Lower leg skin (tissue), 4 donors: ENCODE data around the gene LOXL3. TPM values are rescaled to one million over a fixed set of nuclear protein-coding genes. Genes with fewer than 3 reads are reported as not detected.

Experiments used
- DNase-seq, 2 donors: peaks; one replicate each; pipeline ENCODE4 v3.0.0-alpha.2; 2019; ENCODE audit warnings: low spot score in 2 of 2
- H3K4me3 ChIP-seq: fragments of 200-600 bp; sonication (generic); 2 replicates; pipeline ENCODE4 v1.5.1; 2017; ENCODE audit warnings: mild to moderate bottlenecking, low read depth; ENCODE audit not compliant: poor library complexity, severe bottlenecking
- POLR2A ChIP-seq, 2 donors: fragments of 450-650 bp; IDR thresholded peaks; one replicate each; pipeline ENCODE4 v1.6.1; 2016 to 2017; ENCODE audit warnings: antibody characterized with exemption in 2 of 2, mild to moderate bottlenecking in 1 of 2, moderate library complexity in 1 of 2
- WGBS, 2 donors: methylation state at CpG; one replicate each; pipeline ENCODE4 v1.1.5; 2018; 5-methylcytosine and 5-hydroxymethylcytosine counted together
- intact Hi-C: fragments of 100-400 bp; cut with DNase I; formaldehyde crosslinking; loops from one replicate; pipeline ENCODE4 v1.15.0; 2023; ENCODE audit warnings: low total_unique reads
- total RNA-seq, 4 donors: library from RNA; depleted of rRNA; stranded (reverse); fragments of >200 nt; gene quantifications; one replicate each; pipeline ENCODE4 v1.1.0, GENCODE V29; 2016
- TF ChIP-seq, protein P1 (sequence below), 3 donors: fragments of 450-650 bp; IDR thresholded peaks; one replicate each; pipeline ENCODE4 v1.5.1; 2016; ENCODE audit warnings: antibody characterized with exemption in 3 of 3, mild to moderate bottlenecking in 3 of 3, moderate library complexity in 2 of 3

Gene LOXL3
- total RNA-seq, 4 donors from 2014 or later = 0.17 to 2.5 (median 1.4) TPM

DNA sequence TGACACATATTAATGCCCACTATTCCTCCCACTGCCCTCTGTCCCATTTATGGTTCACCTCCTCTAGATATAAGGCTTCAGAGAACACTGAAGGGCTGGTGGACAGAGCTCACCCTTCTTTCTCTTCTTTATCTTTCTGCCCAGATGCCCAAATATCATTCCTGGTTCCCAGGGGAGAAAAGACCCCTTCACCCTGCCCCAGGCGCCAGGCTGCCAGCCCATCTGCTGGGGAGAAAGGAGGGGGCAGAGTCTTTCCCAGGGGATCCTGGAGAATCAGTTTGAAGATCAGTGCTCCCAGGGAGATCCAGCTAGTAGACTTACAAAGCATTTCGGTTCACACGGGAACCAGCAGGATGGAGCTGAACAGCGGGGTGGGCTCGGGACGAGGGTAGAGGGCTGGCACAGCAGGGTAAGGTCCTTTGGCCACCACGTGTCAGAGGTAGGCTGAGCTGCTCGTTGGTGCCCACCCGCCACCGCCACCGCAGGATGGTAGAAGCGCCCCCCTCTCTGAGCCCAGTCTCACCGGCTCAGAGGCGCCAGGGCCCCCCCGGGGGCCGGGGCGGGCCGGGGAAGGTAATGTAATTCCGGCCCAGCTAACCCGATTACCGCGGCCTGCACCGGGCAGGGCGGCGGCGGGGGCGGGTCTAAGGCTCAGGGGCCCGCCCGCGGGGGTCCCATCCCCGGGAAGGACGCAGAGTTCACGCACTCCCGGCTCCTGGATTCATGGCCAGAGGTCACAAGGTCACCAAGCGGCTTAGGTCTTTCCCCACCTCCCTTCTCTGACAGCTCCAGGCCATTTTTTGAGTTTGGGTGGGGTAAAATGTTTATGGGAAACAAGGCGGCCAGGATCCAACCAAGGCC lies 40.8 kb downstream of the LOXL3 start:
- 10 to 14% methylated on average over 34 to 36 of the region's 36 CpGs for WGBS, 2 donors
- TF ChIP-seq, protein P1, sequence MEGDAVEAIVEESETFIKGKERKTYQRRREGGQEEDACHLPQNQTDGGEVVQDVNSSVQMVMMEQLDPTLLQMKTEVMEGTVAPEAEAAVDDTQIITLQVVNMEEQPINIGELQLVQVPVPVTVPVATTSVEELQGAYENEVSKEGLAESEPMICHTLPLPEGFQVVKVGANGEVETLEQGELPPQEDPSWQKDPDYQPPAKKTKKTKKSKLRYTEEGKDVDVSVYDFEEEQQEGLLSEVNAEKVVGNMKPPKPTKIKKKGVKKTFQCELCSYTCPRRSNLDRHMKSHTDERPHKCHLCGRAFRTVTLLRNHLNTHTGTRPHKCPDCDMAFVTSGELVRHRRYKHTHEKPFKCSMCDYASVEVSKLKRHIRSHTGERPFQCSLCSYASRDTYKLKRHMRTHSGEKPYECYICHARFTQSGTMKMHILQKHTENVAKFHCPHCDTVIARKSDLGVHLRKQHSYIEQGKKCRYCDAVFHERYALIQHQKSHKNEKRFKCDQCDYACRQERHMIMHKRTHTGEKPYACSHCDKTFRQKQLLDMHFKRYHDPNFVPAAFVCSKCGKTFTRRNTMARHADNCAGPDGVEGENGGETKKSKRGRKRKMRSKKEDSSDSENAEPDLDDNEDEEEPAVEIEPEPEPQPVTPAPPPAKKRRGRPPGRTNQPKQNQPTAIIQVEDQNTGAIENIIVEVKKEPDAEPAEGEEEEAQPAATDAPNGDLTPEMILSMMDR (IDR thresholded peaks at IDR 0.05) = no peak
- no peak for TF ChIP-seq POLR2A (IDR thresholded peaks at IDR 0.05)
- no peak overlapping the region for H3K4me3 ChIP-seq
- no peak for DNase-seq
- intact Hi-C loops = no loop called here

- no peak overlapping the region for H3K4me3 ChIP-seq
- WGBS, 2 donors = 41 to 47% methylated on average over 11 of the region's 11 CpGs
- no peak for DNase-seq
- TF ChIP-seq, protein P1 (IDR thresholded peaks at IDR 0.05) = no peak
- no peak for TF ChIP-seq POLR2A (IDR thresholded peaks at IDR 0.05)
- intact Hi-C loops = no loop called here
Measured at GRCh38 chr2:74511104-74511989, 42.4 kb downstream of the LOXL3 start.

DNA sequence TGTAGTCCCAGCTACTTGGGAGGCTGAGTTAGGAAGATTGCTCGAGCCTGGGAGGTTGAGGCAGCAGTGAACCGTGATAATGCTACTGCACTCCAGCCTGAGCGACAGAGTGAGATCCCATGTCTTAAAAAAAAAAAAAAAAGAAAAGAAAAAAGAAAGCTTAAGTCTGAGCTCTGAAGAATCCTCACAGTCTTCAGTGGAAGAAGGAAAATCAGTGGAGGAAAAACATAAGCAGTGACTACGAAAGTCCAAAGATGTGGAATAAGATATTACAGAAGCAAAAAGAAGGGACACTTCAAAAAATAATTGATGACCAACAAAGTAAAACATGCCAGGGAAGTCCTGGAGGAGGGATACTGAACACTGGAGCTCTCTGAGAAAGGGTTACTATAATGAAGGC lies 43.5 kb downstream of the LOXL3 start:
- no peak overlapping the region for H3K4me3 ChIP-seq
- no peak for TF ChIP-seq POLR2A (IDR thresholded peaks at IDR 0.05)
- TF ChIP-seq, protein P1 (IDR thresholded peaks at IDR 0.05) = no peak
- no peak for DNase-seq
- 92 to 96% methylated on average over 4 of the region's 4 CpGs for WGBS, 2 donors
- intact Hi-C loops = no loop called here

DNA sequence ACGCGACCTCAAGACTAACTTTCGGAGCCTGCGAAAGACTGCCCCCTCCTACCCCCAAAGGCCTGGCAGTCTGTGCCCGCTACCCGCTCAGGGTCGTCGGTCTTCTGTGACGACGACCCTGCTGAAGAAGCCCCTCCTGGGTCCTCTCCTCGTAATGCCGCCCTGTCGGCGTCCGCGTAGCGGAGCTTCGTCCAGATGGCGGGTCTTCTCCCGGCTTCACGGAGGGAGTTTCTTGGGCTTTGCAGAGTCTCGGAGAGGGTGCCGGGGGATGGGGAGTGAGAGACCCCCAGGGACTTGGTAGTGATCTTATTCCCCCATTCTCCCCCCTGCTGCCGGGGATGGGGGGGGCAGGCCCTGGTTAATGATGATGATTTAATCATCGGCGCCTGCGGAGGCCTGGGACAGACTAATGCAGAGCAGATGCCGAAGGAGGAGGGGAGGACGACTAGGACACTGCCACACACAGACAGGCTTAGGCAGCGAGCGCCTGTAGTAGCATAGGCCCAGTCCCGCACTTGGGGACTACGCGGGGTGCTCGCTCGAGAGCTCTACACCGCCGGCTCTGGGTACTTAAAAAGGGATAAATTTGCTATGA lies 45.7 kb downstream of the LOXL3 start:
- intact Hi-C loops = no loop called here
- peak overlapping the region; percentile 67 for H3K4me3 ChIP-seq
- DNase-seq = no peak
- WGBS, 2 donors = 7 to 12% methylated on average over 35 to 38 of the region's 38 CpGs
- TF ChIP-seq, protein P1 (IDR thresholded peaks at IDR 0.05) = no peak
- TF ChIP-seq POLR2A (IDR thresholded peaks at IDR 0.05) = no peak

- DNase-seq = peak; percentile 99 to 100
- H3K4me3 ChIP-seq = peak within 1 kb of the TSS; percentile 67
- 1% methylated on average over 24 to 46 of the region's 56 CpGs for WGBS, 2 donors
- intact Hi-C loops = no loop called here
- no peak for TF ChIP-seq POLR2A (IDR thresholded peaks at IDR 0.05)
- TF ChIP-seq, protein P1 (IDR thresholded peaks at IDR 0.05) = peak in 1 of 3 donors; percentile 27
Measured at GRCh38 chr2:74507145-74507925, 46.4 kb downstream of the LOXL3 start, which contains the start of gene PCGF1. Gene PCGF1, minus strand, starts transcription at chr2:74507695. Its CDS starts 27 bp downstream, at chr2:74507668.
